IPS-18c (cell line): Measurements from ENCODE around the gene NCCRP1.

ENCODE experiments used
- H3K4me3 ChIP-seq: 2 replicates; pipeline ENCODE4 v1.7.0; 2013; ENCODE audit warnings: low read depth, mild to moderate bottlenecking, low read length, moderate library complexity; ENCODE audit not compliant: insufficient read depth
- H3K9me3 ChIP-seq: one replicate; pipeline ENCODE4 v1.6.1; 2013; ENCODE audit warnings: mild to moderate bottlenecking, low read length, moderate library complexity; ENCODE audit not compliant: control insufficient read depth, insufficient read depth

NCCRP1 gene

DNA sequence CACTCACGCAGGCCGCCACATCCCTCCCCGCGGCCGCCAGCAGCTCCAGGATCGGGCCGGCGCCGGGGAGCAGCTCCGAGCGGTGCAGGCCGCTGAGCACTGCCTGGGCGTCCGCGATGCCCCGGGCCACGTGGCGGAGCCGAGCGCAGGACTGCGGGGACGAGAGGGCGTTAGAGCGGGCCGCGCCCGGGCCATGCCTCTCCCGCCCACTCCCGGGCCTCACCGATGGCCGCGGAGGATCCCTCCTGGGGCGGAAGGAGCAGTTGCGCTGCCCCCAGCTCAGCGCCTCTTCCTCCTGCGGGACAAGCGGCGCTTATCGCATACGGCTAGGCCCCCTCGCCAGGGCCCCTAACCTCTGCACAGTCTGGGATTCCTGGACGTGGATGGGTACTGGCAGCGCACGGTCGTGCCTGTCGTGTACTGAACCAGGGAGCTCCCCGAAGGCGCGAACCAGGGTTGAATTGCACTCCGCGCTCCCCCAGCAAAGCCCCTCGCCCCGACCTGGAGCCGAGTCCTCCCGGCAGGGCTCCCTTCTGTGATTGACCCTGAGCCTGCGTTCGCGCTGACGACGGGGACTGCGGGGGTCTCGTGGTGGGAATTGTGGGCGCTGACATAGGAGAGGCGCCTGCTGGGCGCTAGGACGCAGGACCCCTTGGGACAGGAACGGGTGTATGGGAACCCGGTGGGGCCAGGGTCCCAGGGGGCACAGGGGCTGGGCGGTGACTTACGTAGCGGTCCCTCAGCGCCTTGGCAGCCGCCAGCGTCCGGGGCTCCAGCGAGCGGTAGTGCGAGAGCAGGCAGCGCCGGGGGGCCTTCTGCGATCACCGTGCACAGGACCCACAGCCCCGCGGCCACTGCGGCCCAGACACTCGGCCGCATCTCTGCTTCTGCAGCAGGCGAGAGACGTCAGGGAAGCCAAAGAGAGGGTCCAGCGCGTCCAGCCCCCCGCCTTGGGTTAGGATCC lies 51.2 kb downstream of the NCCRP1 start:
- Histone ChIP-seq H3K9me3 (no peaks in the 10 kb centered on the region), H3K4me3 (peak overlapping the region; percentile 38; the same call in 1 of the 2 replicates)

DNA sequence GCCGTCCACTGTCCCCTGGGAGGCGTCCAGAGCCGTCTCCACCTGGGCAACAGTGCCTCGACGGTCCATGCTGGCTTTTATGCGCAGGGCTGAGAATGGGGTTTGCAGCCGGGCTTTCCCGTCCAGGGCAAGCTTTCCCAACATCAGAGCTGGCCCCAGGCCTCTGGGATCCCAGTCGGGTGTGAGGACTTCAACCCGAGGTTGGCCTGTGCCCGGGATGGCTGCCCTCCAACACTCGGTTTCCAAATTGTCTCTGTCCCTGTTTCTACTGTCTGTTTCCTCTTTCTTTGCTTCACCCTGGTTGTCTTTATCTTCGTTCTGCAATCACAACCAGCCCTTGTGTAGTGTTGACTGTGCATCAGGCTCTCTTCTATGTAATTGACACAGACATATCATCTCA lies 52.0 kb downstream of the NCCRP1 start, which contains the start of gene IFNL4:
IFNL4 (minus strand) TSS at position 51 of the 400 bp plus-strand sequence.
- Histone ChIP-seq H3K9me3 (no peaks in the 10 kb centered on the region), H3K4me3 (peak within 1 kb of the TSS; percentile 38; the same call in 1 of the 2 replicates)

DNA sequence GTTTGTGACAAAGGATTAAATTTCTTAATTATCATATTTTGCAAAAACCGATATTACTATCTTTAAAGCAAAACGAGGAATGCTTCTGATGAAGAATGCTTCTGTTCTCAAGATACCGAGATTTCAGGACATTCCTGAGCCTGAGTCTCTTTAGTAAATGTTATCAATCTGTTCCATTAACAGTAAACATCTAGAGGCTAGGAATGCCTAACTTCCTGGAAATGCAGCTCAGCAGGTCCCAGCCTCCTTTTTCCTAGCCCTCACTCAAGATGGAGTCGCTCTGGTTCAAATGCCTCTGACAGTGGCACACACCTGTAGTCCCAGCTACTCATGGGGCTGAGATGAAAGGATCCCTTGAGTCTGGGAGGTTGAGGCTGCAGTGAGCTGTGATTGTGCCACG lies 54.3 kb downstream of the NCCRP1 start:
- H3K4me3 ChIP-seq: no peak overlapping the region
- no peaks in the 10 kb centered on the region for H3K9me3 ChIP-seq
